ENCODE measurements around the gene MST1. TPM values are rescaled to one million over a fixed set of nuclear protein-coding genes. Genes with fewer than 3 reads are reported as not detected.

The MST1 gene
- total RNA-seq, 1 experiment from 2014 or later: 4.0 TPM

DNA sequence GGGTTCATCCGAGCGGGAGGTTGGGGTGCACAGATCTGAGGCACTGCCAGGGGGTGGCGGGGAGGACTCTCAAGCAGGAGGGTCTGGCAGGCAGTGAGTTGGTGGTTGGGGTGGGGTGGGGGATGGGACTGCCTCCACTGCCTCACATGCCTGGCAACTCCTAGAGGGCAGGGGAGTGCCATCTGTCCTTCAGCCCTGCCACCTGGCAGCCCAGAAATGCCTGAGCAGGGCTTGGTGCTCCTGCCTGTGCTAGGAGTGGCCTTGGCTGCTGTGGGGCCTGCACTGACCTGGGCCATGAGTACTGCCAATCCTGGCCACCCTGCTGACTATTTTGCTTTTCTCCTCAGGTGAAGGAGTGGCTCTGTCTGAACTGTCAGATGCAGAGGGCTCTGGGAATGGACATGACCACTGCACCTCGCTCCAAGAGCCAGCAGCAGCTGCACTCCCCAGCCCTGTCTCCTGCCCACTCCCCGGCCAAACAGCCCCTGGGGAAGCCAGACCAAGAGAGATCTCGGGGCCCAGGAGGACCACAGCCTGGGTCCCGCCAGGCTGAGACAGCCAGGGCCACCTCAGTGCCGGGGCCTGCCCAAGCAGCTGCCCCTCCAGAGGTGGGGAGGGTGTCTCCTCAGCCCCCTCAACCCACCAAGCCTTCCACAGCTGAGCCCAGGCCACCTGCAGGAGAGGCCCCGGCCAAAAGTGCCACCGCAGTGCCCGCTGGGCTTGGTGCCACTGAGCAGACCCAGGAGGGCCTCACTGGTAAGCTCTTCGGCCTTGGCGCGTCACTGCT, 47.2 kb downstream of the MST1 start:
- DNase-seq (ENCODE audit: extremely low read depth, low read depth): no peak

DNA sequence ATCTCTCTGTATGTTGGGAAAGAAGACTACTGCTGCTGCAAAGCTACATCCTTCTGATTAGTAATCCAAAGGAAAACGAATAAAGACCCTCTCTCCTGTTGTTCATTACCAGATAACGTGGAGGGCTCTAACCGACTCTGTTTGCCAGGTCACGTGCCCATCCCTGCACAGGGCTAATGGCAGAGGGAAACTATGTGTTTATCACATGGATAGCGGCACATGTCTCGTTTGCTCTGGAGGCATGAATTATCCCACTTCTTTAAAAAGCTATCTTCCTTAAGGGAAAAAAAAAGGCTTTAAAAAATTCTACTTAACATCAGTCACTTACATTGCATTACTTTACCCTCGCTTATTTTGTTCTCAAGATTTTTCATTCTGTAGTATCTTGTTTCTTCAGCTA, 48.0 kb downstream of the MST1 start:
- no peak for DNase-seq (ENCODE audit: extremely low read depth, low read depth)

- no peak for DNase-seq (ENCODE audit: extremely low read depth, low read depth)
Observed at GRCh38 chr3:49639551-49639950, 49.7 kb downstream of the MST1 start.

DNA sequence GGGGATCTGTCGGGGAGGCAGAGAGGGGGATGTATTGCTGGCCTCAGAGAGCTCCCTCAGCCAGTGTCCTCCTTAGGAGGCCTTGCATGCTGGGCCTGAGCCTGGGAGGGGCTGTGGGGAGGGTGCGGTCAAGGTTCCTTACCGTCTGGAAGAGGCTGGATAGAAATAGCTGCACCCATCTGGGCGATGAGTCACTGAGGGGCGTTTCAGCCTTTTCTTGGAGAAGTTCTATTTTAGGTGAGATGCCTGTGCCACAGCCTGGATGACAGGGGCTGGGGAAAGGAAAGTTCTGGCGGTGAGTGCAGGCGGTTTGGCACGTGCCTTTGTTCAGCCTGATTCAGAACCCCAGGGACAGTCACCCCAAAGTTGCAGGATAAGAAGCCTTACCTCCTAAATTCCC, 50.8 kb downstream of the MST1 start:
- DNase-seq (ENCODE audit: extremely low read depth, low read depth): no peak

DNA sequence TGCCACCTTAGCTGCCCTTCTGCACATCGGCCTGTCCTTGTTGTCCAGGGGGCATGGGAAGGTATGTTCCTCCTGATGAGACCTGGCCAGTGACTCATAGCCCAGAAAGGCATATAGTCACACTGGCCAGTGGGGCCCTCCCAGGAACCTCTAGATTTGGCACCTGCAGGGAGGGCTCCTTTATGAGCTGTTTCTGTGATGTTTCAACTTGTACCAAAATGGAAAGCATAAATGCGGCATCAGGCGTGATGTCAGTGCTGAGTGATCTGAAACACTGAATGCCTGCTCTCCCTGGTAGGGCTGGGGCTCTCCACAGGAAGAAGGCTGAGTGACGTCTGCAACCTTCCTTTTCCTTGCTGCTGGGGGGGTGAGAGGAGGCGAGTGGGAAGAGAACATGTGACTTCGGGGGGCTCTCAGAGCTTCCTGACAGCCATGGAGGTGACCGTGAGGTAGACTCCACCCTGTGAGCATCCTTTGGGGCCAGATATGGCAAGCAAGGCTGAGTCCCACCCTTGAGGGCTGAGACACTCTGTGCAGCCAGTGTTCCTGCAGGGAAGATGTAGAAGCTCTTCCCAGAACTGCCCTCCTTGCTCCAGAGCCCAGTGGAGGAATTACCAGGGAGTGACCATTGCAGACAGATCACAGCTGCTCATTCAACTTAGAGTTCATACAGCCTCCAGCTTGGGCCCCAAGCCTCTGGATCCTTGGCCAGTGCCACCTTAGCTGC, 52.2 kb downstream of the MST1 start:
- no peak for DNase-seq (ENCODE audit: extremely low read depth, low read depth)

- DNase-seq (ENCODE audit: extremely low read depth, low read depth): no peak
Observed at GRCh38 chr3:49634736-49635135, 54.5 kb downstream of the MST1 start.

Small RNA genes within 50 kb of the gene (small RNA-seq; reads per million reads assigned to genes)
- gene AMIGO3: 0 reads per million in 2 experiments

Other genes with a start within 250 kb of the MST1 start
- gene DAG1, start 219.2 kb downstream of the MST1 start, total RNA-seq (2014; rRNA removed; shearing (Covaris generic)): 46.5 and 46.6 TPM in 2 replicates
- 0.05 and 0.12 TPM in 2 replicates for gene BSN, start 135.0 kb downstream of the MST1 start, total RNA-seq (2014; rRNA removed; shearing (Covaris generic))
- gene APEH, start 15.1 kb downstream of the MST1 start, total RNA-seq (2014; rRNA removed; shearing (Covaris generic)): 72.8 and 89.8 TPM in 2 replicates
- gene RNF123, start 83 bp upstream of the MST1 start, total RNA-seq (2014; rRNA removed; shearing (Covaris generic)): 18.2 and 18.6 TPM in 2 replicates
- gene AMIGO3, start 30.2 kb upstream of the MST1 start, total RNA-seq (2014; rRNA removed; shearing (Covaris generic)): not detected in 2 replicates
- 7.8 and 8.7 TPM in 2 replicates for gene GMPPB, start 34.5 kb upstream of the MST1 start, total RNA-seq (2014; rRNA removed; shearing (Covaris generic))
- 13.3 and 13.4 TPM in 2 replicates for gene IP6K1, start 97.1 kb upstream of the MST1 start, total RNA-seq (2014; rRNA removed; shearing (Covaris generic))
- gene CDHR4, start 110.4 kb upstream of the MST1 start, total RNA-seq (2014; rRNA removed; shearing (Covaris generic)): not detected in 2 replicates
- gene INKA1, start 113.8 kb upstream of the MST1 start, total RNA-seq (2014; rRNA removed; shearing (Covaris generic)): 0.10 and 0.26 TPM in 2 replicates
- gene UBA7, start 124.5 kb upstream of the MST1 start, total RNA-seq (2014; rRNA removed; shearing (Covaris generic)): 1.4 and 2.2 TPM in 2 replicates
- gene TRAIP, start 167.1 kb upstream of the MST1 start, total RNA-seq (2014; rRNA removed; shearing (Covaris generic)): 5.3 and 5.7 TPM in 2 replicates
- gene CAMKV, start 180.4 kb upstream of the MST1 start, total RNA-seq (2014; rRNA removed; shearing (Covaris generic)): 0.26 TPM in 1 of 2 replicates, not detected in the other
- 0.69 and 0.82 TPM in 2 replicates for gene MST1R, start 214.4 kb upstream of the MST1 start, total RNA-seq (2014; rRNA removed; shearing (Covaris generic))
- 8.9 and 10.8 TPM in 2 replicates for gene MON1A, start 240.3 kb upstream of the MST1 start, total RNA-seq (2014; rRNA removed; shearing (Covaris generic))

All from NCI-H460 (cell line).